ENCODE results near the gene FGFRL1.
"Not testable (repeated sequence)": the region's sequence is repeated elsewhere in the genome, so short reads cannot be mapped to it uniquely, and the experiment has no call there.

The FGFRL1 gene

DNA sequence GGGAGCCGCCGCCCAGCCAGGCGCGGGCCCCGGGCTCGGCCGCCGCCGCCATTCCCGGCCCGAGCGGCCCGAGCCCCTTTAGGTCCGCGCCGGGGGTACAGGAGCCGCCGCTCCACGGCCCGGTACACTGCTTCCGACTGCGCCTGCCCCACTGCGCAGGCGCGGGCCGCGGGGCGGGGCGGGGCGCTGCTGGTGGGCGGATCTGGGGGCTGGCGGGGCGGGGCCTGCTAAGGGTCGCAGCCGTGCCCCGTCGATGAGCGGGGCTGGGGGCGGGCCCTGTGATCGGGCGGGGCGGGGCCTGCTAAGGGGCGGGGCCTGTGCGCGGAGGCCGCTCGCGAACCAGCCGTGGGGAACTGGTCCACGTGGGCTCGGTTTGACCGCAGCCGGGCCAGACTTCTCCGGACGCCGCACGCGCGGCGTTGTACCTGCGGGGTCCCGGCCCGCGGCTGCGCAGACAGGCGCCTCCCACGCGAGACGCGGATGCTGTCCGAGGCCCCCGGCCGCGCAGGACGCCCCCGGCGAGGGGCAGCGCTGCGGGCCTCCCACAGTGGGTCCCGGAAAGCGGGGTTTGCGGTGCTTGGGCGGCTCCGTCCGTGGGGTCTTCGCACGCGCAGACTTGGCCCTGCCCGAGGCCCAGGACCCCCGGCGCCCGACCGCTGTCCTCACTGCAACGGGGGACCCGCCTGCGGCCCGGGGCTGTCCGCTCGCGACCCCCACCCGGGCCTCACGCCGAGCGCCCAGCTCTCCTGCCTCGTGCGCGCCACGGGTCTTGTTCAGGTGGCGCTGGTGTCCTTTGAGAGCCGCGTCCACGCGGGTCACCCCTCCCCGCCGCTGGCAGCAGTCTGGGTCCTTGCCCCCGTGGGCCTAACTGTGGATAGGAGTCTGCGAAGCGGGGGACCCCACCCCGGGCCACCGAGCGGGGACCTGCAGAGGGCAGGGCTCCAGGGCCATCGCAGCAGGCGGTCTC is 37.7 kb upstream of the FGFRL1 start, which contains the start of gene DGKQ:
DGKQ (minus strand) TSS at position 139 of the 967 bp plus-strand sequence; CDS start at position 52, 87 bp downstream.
- DNase-seq = peak; percentile 93

DNA sequence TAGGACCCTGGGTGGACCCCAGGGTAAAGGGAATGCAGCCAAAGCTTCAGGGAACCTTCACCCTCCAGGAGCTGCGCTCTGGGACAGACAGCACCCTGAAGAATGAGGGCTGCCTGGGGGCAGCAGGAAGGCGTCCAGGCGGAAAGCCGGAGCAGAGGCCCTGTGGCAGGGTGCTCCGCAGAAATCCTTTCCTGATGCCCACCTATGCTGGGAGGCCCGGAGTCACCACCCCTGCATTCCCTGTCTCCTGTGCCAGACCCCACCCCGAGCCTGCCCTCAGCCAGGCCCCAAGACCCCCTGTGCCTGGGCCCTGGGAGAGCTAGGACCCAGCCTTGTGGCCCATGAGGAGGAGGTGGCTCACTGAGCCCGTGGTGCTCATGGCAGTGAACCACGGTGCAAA is 36.8 kb upstream of the FGFRL1 start:
- DNase-seq = no peak

DNA sequence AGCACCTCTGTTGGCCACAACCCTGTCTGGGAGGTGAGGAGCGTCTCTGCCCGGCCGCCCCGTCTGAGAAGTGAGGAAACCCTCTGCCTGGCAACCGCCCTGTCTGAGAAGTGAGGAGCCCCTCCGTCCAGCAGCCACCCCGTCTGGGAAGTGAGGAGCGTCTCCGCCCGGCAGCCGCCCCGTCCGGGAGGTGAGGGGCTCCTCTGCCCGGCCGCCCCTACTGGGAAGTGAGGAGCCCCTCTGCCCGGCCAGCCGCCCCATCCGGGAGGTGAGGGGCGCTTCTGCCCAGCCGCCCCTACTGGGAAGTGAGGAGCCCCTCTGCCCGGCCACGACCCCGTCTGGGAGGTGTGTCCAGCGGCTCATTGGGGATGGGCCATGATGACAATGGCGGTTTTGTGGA is 35.4 kb upstream of the FGFRL1 start:
- DNase-seq = not testable (repeated sequence)

DNA sequence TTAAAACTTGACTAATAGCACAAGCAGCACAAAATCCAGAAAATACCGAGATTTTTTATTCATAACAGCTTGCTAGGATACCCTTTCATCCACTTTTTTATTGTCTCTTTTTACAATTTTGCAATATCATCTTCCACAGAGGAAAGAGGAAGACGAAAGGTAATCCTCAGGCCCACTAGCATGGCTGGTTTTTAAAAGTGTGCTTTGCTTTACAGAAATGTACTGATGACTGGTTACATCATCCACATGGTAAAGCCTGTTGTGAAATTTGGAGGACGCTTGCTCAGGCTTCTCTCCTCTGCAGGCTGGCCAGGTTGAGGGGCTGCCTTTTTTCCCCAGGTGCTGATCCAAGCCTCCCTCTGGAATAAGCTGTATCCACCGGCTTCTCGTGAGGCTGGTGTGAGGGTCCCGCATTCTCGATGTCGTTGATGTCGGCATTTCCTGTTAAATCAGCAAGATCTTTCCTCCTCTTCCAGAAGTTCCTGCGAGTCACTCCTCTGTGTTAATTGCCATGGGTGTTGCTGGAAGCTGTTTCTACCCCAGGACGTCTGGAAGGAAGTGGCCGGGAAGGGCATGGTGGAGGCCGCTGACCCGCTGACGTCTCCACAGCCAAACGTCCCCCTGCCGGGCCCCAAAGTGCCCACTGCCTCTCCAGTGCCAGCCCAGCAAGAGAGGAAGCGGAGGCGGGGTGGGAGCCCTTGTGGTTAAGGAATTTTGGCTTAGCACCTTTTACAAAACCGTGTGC is 32.3 kb upstream of the FGFRL1 start:
- DNase-seq = no peak

DNA sequence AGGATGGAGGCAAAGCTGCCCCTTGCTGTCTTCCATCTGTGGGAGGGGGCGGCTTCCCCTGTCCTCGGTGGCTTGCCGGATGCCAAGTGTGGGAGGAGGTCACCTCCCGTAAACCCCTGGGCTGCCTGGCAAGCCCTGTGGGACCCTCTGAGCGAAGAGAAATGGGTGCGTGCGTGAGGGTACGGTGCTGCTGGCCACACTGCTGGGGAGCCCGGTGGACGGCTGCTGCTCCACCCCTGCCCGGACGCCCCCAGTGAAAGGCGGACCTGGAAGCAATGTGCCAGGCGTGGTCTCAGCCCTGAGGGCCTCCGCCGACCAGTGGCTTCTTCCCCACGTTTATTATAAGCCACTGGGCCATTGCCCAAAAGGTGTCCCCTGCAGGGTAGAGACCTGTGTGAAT is 29.1 kb upstream of the FGFRL1 start:
- no peak for DNase-seq

DNA sequence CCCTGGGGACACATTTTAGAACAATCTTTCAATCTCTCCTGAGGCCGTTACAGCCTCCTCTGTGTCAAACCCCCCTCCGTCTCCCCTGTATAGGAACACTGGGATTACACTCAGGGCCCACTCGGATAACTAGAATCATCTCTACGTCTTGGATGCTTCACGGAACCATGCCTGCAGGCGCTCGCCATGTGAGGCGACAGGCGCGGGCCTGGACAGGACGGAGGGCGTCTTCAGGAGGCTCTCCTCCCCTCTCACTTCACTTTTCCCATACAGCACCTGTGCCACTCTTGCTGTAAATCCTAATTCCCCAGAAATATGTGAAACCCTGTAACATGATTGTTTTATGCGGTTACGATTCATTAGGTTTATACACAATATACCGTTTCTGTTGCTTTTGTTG is 28.6 kb upstream of the FGFRL1 start:
- no peak for DNase-seq

DNA sequence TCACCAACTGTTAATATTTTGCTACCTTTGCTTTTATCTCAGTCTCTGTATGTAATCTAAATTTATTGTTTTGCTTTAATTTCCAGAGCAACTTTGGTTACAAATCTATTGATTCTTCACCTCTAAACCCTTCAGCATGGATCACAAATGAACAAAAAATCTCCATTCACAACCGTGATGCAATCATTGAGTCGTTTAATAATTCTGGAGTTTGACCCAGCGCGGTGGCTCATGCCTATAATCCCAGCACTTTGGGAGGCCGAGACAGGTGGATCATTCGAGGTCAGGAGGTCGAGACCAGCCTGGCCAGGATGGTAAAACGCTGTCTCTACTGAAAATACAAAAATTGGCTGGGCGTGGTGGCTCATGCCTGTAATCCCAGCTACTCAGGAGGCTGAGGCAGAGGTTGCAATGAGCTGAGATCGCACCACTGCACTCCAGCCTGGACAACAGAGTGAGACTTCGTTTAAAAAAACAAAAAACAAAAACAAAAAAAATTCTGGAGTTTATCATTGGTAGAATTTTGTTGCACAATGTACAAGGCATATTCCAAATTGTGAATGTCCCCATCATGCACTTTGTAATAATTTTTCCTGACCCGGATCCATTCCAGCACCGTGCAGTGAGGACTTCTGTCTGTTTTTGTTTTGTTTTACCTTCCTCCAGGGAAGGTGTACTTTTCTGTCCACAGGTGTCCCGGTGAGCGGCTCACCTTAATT is 26.9 kb upstream of the FGFRL1 start:
- no peak for DNase-seq

DNA sequence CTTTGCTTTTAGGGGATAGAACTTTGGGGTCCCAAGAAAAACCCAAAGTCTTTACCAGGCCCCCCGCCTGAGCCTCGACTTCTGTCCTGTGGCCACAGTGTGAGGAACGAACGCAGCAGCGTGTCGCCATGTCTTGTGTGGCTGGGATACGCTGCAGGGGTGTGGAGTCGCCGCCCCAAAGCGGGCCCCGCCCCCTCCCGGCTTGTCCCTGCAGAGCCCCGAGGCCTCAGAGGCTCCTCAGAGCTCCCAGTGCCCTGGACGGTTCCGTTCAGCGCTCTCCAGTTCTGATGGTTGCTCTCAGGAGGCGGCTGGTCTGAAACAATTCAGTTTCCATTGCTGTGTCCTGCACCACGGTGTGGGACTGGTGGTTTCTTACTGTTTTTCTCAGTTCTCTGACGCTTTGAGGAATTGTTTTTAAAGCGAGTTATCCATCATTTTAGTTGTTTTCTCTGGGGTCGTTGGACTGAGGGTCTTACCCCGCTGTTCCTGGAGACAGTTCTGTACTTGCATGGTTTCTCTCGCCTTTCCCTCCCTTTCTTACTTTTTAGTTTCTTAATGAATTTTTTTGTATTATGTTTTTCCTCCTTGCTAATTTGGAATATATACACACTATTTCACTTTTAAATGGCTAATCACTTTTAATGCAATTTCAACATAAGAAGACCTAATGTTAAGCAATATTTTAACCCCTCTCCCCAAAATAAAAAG is 26.1 kb upstream of the FGFRL1 start:
- DNase-seq = peak; percentile 69

DNA sequence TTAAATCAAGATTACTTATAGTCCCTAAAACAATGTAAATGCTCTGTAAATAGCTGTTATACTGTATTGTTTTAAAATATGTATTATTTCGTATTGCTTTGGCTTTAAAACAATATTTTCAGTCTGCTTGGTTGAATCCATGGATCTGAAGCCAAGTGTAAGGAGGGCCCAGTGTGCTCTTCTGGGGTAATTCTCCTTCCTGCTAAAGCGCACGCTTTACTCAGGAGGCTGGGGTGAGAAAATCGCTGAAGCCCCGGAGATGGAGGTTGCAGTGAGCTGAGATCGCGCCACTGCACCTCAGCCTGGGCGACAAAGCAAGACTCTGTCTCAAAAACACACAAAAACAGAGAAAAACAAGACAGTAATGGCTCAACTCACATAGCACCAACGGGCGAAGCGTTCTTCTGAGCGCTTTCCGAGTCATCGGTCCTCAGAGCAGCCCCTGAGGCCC is 25.0 kb upstream of the FGFRL1 start:
- DNase-seq = no peak

DNA sequence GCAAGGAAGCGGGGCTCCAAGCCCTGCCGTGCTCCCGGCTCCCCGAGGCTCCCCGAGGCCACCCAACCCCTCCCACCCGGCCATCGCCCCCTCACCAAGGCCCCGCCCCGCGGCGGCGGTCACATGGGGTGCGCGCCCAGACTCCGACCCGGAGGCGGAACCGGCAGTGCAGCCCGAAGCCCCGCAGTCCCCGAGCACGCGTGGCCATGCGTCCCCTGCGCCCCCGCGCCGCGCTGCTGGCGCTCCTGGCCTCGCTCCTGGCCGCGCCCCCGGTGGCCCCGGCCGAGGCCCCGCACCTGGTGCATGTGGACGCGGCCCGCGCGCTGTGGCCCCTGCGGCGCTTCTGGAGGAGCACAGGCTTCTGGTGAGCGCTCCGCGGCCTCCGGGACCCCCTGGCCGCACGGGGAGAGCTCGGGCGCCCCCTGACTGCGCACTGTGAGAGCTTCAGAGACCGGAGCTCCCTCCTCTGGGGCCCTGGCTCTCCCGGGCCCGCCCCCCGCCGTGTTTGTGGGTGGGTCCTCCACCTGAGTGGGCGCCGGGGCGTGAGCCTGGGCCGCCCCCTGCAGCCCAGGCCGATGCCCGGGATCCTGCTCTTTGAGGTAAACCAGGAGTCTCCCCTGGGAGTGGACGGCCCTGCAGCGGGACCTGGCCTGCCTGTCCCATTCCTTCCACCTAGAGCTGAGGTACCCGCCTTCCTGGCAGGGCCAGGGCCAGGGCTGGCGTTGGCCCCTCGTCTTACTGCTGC is 24.4 kb upstream of the FGFRL1 start, which contains the start of gene IDUA:
IDUA (plus strand) TSS at position 166 of the 745 bp plus-strand sequence; CDS start at position 207, 41 bp downstream.
- peak; percentile 87 for DNase-seq

DNA sequence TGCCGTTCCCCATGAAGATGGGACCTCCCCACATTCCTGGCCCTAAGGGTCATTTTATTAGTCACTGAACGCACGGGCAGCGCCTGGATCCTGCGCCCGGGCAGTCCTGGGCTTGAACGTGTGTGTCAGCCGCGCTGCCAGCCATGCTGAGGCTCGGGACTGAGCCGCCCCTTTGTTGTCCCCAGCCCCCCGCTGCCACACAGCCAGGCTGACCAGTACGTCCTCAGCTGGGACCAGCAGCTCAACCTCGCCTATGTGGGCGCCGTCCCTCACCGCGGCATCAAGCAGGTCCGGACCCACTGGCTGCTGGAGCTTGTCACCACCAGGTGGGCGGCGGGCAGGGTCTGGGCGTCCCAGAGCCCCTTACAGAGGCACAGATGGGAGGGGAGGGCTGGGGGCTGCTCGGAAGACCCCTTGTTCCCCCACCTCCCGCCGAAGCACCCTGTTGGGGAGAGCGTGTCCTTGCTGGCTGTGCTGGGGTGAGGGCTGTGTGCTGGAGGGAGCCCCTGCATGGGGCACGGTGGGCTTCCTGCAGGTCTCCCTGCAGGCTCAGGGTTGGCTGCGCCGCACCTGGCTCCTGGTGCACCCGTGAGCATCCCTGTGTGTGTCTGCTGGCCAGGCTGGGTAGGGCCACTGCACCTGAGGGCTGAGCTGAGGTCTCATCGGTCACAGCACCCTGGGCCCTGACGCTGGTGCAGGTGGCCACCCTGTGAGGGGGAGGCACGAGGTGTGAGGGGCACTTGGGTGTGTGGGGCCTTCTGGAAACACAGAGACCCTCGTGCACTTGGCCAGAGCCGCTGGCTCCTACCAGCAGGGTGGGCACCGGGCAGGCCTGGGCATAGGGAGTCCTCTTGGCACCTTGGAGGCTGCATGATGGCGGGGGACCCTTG is 23.6 kb upstream of the FGFRL1 start:
- DNase-seq = no peak

DNA sequence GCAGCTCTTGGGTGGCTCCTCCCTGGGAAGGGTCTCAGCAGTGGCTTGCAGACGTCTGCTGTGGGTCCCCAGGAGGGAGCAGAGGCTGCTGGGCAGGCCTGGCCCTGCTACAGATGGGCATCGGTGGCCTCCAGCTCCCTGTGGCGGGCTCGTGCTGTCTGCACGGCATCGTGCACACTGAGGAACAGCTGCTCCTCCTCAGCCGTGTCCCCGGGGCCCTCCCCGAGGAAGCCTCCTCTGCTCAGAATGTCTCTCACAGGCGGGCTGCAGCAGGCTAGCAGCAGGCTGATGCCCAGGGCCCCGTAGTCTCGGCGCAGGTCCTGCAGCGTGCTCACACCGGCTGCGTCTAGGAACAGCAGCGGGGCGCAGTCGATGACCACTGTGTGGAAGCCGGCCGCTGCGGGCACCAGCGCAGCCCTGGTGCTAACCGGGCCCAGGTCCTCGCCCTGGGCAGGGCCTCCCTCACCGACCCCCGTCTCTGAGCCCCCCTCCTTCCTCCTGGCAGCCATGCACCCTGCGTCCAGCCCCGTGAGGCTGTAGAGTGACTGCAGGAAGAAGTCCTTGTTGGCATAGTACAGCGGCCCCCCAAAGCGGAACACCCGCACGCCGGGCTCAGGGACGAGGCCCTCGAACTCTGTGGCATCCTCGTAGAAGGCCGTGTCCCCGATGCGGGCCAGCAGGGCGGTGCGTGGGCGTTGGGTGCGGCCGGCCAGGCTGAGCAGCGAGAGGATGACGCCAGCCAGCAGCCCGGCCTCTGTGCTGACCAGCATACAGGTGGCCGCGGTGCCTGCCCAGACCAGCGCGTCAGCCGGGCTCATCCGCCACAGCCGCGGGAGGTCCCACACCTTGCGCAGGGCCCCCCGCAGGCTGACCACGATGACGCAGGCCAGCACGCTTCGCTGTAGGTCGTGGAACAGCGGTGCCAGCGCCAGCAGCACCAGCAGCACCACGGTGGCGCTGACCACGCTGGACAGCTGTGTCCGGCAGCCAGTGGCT is 22.4 kb upstream of the FGFRL1 start:
- no peak for DNase-seq

DNA sequence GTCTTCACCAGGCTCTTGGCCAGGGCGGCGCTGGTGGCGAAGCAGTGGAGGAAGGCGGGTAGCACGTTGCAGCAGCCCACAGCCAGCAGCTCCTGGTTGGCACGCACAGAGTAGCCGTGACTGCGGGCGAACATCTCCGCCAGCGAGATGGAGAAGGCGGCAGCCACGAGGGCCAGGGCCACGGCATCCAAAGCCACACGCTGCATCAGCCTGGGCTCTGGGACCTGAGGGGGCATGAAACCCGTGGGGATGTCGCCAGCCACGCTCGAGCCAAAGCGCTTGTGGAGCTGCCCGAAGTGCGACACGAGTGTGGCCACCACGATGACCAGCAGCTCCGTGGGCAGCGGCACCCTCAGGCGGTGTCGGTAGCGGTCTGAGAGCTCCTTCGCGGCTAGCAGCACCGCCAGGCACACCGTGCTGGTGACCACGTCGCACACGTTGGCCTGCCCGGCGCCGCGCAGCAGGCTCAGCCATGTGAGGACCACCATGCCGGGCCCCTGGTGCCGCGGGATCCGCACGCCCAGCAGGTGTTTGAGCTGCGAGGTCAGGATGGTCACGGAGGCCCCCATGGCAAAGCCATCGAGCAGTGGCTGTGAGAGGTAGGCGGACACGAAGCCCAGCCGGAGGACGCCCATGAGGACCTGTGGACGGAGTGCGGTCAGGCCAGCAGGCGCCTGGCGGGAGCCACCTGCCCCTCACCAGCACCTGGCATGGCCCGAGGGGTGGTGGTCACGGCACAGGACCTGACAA is 21.5 kb upstream of the FGFRL1 start:
- no peak for DNase-seq

DNA sequence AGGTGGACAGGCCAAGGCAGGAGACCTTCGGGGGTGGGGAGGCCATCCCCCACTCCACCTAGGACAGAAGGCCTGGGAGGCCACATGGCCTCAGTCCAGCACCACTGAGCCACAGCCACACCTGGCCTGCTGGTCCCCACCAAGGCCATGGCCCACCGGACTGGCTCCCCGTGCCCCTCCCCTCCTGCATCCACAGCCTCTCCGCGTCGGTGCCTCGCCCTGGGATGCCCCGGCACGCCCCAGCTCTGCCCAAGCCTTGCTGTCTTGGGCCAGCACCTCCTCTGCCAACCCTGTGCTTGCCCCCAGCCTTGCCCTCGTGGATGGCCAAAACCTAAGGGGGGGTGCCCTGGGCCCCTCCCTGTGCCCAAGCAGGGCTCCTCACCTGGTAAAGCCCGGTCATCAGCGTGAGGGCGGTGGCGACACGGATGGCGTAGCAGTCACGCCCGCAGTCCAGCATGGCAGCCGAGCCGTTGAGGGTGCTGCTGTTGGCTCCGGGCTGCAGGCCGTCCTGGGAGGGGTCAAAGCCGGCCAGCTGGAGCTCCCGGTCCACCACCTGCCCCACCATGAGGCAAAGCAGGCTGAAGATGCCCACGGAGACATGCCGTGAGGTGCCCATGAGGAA is 20.6 kb upstream of the FGFRL1 start:
- DNase-seq = no peak

DNA sequence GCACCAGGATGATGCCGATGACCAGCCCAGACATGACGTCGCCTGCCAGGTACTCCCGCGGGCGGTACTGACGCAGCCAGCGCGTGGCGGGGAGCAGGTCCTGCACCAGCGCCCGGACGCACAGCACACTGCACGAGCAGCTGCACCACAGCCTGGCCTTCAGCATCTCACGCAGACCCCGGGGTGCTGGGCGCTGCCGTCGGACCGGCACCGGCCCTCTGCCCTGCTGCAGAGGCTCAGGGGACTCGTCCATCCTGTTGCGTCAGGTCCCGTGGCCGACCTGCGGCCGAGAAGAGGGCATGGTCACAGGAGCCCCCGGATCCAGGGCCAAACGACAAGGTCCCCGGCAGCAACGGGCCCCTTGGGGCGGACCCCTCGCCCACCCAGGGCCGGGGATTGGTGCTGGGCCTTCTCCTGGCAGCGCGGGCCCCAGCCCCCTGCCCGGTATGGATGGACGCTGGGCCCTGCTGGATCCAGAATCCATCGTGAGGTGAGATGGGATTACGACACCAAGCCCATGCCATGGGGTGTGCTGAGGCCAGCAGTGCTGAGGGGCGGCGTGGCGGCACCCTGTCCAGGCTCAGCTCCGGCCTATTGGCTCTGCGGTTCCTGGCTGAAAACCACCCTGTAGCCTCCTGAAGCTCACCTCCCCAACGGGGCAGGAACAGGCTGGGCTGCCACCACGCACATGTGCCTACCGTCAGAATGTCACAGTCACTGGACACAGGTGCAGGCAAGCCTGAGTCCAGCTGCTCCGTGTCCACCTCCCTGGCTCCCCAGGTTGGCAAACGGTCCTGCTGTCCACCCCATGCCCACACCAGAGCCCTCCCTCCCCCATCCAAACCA is 19.8 kb upstream of the FGFRL1 start:
- no peak for DNase-seq

DNA sequence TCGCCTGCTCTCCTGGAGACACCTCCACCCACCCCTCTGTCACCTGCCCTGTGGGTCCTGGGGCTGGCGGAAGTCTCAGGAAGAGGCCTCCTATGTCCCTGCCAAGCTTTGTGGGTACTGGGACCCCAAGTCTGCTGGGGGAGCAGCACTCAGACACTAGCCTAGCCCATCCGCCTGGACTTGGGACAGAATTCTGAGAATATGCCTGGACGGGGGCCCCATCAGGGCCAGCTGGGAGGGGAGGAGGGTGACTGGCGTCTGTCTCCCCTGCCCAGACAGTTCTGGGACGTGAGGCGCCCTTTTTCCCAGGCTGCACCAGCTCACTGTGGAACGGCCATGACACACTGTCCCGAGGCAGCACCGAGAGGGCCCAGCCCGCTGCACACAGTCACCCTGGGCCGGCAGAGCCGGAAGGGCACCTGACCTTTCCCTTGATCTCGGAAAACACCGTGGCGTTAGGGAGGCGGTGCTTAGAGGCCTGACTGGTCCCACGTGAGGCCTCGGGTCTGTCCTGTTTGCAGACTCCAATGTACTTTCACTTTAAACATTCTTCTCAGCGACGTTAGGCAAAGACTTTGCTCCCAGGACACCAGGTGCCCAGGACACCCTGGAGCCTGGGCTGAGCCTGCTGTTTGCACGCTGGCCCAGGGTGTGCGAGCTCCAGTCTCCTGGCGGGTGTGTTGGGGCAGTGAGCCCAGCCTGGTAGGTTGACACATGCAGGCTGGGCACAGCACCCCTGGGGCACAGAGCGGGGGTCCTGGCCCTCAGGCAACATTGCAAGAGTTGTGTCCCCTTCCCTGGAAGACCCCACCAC is 18.9 kb upstream of the FGFRL1 start:
- DNase-seq = no peak
